Measurements from ENCODE around the gene SET. TPM values are rescaled to one million over a fixed set of nuclear protein-coding genes. Genes with fewer than 3 reads are reported as not detected.

The SET gene
- total RNA-seq, 4 donors from 2014 or later: 143 to 156 (median 145) TPM

DNA sequence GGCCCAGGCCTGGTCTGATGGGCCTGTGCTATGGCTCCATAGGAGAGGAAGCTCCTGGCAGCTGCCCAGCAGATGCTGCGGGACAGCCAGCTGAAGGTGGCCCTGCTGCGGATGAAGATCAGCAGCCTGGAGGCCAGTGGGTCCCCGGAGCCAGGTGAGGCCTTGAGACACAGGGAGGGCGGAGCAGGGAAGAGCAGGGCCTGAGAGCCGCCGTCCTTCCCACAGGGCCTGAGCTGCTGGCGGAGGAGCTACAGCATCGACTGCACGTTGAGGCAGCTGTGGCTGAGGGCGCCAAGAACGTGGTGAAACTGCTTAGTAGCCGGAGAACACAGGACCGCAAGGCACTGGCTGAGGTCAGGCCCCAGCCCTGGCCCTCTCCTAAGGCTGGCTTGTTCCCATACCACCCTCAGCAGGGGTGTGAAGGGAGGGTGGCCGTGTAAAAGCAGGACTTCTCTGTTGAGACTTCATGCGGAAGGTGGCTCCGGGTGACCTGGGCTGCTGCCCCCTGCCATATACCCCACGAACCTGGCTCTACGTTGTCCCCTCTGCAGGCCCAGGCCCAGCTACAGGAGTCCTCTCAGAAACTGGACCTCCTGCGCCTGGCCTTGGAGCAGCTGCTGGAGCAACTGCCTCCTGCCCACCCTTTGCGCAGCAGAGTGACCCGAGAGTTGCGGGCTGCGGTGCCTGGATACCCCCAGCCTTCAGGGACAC is 17.8 kb downstream of the SET start:
- no peak overlapping the region for H3K4me3 ChIP-seq
- peaks cover 0 to 11% (median 0%) of the 10 kb centered on the region in 3 donors for H3K36me3 ChIP-seq
- WGBS, 2 donors: 80 to 83% methylated on average over 18 to 19 of the region's 23 CpGs
- no peaks in the 10 kb centered on the region for H3K9me3 ChIP-seq
- H3K27me3 ChIP-seq: no peaks in the 10 kb centered on the region
- H3K4me1 ChIP-seq: peaks cover 0 to 16% (median 4%) of the 10 kb centered on the region in 4 donors
- H3K27ac ChIP-seq: no peak overlapping the region
- DNase-seq (ENCODE audit: low spot score in 2 of 2): no peak
- TF ChIP-seq, protein P1, sequence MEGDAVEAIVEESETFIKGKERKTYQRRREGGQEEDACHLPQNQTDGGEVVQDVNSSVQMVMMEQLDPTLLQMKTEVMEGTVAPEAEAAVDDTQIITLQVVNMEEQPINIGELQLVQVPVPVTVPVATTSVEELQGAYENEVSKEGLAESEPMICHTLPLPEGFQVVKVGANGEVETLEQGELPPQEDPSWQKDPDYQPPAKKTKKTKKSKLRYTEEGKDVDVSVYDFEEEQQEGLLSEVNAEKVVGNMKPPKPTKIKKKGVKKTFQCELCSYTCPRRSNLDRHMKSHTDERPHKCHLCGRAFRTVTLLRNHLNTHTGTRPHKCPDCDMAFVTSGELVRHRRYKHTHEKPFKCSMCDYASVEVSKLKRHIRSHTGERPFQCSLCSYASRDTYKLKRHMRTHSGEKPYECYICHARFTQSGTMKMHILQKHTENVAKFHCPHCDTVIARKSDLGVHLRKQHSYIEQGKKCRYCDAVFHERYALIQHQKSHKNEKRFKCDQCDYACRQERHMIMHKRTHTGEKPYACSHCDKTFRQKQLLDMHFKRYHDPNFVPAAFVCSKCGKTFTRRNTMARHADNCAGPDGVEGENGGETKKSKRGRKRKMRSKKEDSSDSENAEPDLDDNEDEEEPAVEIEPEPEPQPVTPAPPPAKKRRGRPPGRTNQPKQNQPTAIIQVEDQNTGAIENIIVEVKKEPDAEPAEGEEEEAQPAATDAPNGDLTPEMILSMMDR (IDR thresholded peaks at IDR 0.05): no peak
- no peak for TF ChIP-seq POLR2A (IDR thresholded peaks at IDR 0.05)
- no peak for TF ChIP-seq EP300 (IDR thresholded peaks at IDR 0.05)

DNA sequence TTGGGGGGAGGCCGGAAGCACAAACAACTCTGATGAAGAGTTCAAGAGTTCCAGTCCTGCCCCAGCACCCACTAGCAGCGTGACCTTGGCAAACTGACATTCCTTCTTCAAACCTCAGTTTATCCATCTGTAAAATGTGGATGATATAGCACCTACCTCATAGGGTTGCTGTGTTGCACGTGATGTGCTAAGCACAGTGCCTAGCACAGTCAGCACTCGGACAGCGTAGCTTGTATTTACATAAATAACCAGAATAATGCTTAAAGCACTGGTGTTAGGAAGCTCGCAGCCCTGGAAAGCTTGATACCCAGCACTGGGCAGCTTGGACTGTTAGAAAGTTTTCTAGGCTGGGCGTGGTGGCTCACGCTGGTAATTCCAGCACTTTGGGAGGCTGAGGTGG is 18.4 kb downstream of the SET start:
- peaks cover 0 to 11% (median 0%) of the 10 kb centered on the region in 3 donors for H3K36me3 ChIP-seq
- no peak for DNase-seq (ENCODE audit: low spot score in 2 of 2)
- no peaks in the 10 kb centered on the region for H3K9me3 ChIP-seq
- peaks cover 0 to 12% (median 4%) of the 10 kb centered on the region in 4 donors for H3K4me1 ChIP-seq
- TF ChIP-seq EP300 (IDR thresholded peaks at IDR 0.05): no peak
- TF ChIP-seq, protein P1 (IDR thresholded peaks at IDR 0.05): no peak
- H3K27me3 ChIP-seq: no peaks in the 10 kb centered on the region
- no peak overlapping the region for H3K4me3 ChIP-seq
- no peak overlapping the region for H3K27ac ChIP-seq
- 89 to 93% methylated on average over 8 of the region's 8 CpGs for WGBS, 2 donors

DNA sequence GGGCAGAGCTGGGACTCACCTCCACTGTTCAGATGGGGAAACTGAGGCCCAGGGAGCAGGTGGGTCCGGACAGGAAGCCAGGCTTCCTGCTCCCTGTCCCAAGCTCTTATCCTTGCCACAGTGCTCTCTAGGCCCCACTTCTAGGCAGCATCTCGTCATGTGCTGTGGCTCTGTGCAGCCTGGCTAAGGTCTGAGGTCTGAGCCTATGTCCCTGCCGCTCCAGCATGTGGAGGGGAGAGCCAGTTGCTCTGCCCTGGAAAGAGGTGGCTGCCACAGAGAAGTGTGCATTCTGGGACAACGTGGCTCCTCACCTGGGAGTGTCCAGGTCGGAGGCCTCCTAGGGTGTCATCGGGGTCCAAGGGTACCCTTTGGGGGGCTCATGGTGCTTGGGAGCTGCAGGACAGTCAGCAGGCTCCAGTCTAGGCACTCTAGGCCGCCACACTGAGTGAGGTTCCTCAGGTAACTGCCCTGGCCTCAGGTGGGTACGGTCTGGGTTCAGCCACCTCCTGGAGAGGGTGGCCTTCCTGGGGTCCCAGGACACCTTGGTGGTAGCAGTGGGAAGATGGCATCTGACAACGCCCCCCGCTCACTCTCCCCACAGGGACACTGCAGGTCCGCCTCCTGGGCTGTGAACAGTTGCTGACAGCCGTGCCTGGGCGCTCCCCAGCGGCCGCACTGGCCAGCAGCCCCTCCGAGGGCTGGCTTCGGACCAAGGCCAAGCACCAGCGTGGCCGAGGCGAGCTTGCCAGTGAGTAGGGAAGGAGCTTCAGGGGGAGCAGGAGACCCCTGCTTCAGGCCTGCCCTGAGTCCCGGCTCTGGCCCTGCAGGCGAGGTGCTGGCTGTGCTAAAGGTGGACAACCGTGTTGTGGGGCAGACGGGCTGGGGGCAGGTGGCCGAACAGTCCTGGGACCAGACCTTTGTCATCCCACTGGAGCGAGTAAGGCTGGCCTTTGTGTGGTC is 23.7 kb downstream of the SET start:
- no peaks in the 10 kb centered on the region for H3K9me3 ChIP-seq
- DNase-seq (ENCODE audit: low spot score in 2 of 2): no peak
- 91% methylated on average over 15 to 21 of the region's 26 CpGs for WGBS, 2 donors
- no peaks in the 10 kb centered on the region for H3K27me3 ChIP-seq
- peaks cover 0 to 37% (median 0%) of the 10 kb centered on the region in 3 donors for H3K36me3 ChIP-seq
- H3K4me3 ChIP-seq: no peak overlapping the region
- H3K27ac ChIP-seq: no peak overlapping the region
- H3K4me1 ChIP-seq: no peaks in the 10 kb centered on the region
- TF ChIP-seq POLR2A (IDR thresholded peaks at IDR 0.05) (no peak), EP300 (IDR thresholded peaks at IDR 0.05) (no peak)
- TF ChIP-seq, protein P1 (IDR thresholded peaks at IDR 0.05): no peak

DNA sequence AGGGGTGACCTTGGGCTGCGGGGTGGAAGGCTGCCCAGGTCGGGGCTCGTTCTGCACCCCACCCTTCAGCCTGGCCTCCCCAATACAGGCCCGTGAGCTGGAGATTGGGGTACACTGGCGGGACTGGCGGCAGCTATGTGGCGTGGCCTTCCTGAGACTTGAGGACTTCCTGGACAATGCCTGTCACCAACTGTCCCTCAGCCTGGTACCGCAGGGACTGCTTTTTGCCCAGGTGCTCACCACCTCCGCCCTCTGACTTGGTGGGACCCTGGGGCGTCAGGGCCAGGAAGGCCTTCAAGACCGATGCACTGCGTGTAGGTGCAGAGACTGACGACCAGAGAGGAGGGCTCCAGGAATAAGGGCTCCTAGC is 24.4 kb downstream of the SET start:
- H3K27ac ChIP-seq: no peak overlapping the region
- 93 to 94% methylated on average over 7 to 13 of the region's 13 CpGs for whole genome bisulfite sequencing, 2 donors
- peaks cover 0 to 37% (median 0%) of the 10 kb centered on the region in 3 donors for H3K36me3 ChIP-seq
- H3K4me1 ChIP-seq: no peaks in the 10 kb centered on the region
- DNase-seq (ENCODE audit: low spot score in 2 of 2): no peak
- TF ChIP-seq EP300 (IDR thresholded peaks at IDR 0.05): no peak
- TF ChIP-seq POLR2A (IDR thresholded peaks at IDR 0.05): no peak
- TF ChIP-seq, protein P1 (IDR thresholded peaks at IDR 0.05): no peak
- no peaks in the 10 kb centered on the region for H3K27me3 ChIP-seq
- H3K4me3 ChIP-seq: no peak overlapping the region
- no peaks in the 10 kb centered on the region for H3K9me3 ChIP-seq

Measured in tibial nerve (tissue), 4 donors.